GM12872 (cell line): ENCODE results near the gene HOXB5.

ENCODE experiments used
- TF ChIP-seq, protein P1 (sequence below): IDR thresholded peaks from 3 replicates; pipeline ENCODE4 v1.5.1; 2011; ENCODE audit warnings: low read depth, mild to moderate bottlenecking, low read length, moderate library complexity; ENCODE audit not compliant: insufficient read depth

HOXB5 gene

GRCh38 chr17:48574505-48575065 lies 19.0 kb downstream of the HOXB5 start:
- TF ChIP-seq, protein P1, sequence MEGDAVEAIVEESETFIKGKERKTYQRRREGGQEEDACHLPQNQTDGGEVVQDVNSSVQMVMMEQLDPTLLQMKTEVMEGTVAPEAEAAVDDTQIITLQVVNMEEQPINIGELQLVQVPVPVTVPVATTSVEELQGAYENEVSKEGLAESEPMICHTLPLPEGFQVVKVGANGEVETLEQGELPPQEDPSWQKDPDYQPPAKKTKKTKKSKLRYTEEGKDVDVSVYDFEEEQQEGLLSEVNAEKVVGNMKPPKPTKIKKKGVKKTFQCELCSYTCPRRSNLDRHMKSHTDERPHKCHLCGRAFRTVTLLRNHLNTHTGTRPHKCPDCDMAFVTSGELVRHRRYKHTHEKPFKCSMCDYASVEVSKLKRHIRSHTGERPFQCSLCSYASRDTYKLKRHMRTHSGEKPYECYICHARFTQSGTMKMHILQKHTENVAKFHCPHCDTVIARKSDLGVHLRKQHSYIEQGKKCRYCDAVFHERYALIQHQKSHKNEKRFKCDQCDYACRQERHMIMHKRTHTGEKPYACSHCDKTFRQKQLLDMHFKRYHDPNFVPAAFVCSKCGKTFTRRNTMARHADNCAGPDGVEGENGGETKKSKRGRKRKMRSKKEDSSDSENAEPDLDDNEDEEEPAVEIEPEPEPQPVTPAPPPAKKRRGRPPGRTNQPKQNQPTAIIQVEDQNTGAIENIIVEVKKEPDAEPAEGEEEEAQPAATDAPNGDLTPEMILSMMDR: no peak

- TF ChIP-seq, protein P1: no peak
Measured at GRCh38 chr17:48571826-48572417, 21.7 kb downstream of the HOXB5 start.

DNA sequence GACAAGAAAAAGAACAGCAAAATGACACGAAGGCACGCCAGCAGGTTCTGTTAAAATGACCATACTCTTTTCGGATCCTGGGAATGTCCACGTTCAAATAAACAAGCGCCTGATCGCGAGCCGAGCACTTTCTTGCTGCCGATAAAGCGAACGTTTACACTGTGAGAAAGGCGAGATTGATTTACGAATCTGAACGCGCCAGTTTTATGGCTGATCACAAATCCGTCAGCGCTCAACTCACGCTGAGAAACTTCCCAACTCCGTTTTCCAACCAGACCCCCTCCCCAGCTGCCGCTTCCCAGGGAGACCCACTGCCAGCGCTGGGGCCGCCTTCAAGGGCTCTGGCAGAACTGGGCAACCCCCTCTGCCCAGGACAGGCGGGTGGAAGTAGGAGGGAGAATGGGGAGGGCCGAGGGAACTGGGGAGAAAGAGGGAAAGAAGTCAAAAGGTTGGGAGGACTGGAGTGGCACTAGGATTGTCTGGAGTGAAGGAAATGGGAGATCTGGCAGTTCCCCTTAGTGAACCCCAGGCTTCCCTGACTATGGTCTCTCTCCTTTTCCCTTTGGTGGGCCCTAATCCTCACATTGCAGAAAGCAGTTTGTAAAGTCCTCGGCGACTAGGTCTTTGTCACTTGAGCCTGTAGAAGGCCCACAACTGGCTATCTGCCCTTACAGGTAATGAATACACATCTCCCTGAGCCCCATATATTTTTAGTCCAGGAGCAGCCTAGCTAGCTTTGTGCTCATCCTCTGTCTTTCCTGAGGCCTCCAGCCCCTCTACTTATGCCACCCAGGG lies 22.4 kb downstream of the HOXB5 start:
- TF ChIP-seq, protein P1: no peak

DNA sequence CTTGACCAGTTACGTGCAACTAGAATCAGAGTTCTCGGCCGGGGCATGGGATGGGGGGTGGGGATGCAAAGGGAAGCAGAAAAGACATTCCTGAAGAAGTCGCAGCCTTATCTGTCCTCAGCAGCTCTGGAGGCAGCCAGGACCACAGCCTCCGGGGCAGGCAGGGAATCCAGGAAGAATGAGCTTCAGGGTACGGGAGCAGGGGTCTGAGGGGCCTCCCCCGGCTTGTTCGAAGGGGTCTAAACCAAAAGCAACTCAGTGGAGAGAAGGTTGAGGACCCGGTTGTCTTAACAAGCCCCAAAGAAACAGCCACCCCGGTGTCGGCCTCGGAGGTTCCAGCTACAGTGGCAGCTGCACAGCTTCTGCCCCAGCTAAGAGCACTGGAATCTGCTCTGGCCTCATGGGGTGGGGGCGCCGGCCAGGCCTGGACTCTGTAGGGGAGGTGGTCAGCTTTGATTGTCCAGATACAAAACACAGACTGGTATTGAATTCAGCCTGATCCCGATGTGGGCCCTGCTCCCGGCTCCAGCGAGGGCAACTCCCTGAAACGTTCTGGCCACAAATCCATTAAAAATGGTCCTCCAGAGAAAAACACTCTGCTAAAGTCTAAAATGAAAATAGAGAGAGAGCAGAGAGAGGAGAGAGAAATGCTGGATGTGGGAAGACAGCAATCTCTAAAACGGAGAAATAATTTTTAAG lies 23.1 kb downstream of the HOXB5 start:
- TF ChIP-seq, protein P1: no peak

DNA sequence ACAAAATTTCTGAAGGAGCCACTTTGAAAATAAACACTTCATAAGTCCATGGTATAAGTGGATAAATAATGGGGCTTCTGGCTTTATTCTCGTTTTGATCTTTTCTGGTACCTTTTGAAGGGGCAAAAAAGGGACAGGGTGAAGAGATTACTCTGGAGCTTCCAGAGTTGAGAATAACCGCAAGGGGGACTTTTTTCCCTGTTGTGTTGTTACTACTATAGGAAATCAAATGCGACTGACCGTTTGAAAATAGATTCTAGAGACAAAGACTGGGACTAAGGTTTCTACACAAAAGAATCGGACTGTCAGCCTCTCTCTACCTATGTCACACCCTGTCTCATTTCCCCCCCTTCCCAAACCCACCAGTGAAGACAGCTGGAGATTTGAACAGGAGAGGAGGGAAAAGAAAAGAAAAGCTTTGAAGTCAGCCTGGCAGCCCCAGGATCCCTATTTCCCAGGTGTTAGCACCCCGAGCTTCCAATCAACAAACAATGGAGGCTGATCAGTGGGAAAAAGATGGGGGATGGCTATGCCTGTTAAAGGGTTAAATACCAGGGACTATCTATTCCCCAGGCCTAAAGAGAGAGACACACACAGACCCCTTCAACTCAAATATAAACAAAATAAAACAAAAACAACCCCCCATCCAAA lies 23.8 kb downstream of the HOXB5 start:
- TF ChIP-seq, protein P1: no peak

GRCh38 chr17:48569240-48569582 lies 24.4 kb downstream of the HOXB5 start:
- TF ChIP-seq, protein P1: no peak
